MG63 (cell line): ENCODE data around the gene GRK5. TPM values are rescaled to one million over a fixed set of nuclear protein-coding genes. Genes with fewer than 3 reads are reported as not detected.
A peak's percentile ranks its signal among the peaks of the same experiment; 100 is the strongest.
"Not testable (repeated sequence)": the region's sequence is repeated elsewhere in the genome, so short reads cannot be mapped to it uniquely, and the experiment has no call there.

ENCODE experiments used
- DNase-seq: peaks from one replicate; pipeline ENCODE4 v3.0.0-alpha.2; 2020
- H3K27me3 ChIP-seq: fragments of 250-450 bp; sonication (Bioruptor Pico); 2 replicates; pipeline ENCODE4 v1.5.1; 2020; ENCODE audit warnings: mild to moderate bottlenecking, moderate library complexity
- H3K36me3 ChIP-seq: fragments of 250-450 bp; sonication (Bioruptor Pico); 2 replicates; pipeline ENCODE4 v1.5.1; 2020; ENCODE audit warnings: mild to moderate bottlenecking, moderate library complexity
- H3K4me3 ChIP-seq: fragments of 250-450 bp; sonication (Bioruptor Pico); 2 replicates; pipeline ENCODE4 v1.5.1; 2020; ENCODE audit warnings: mild to moderate bottlenecking, moderate library complexity
- H3K9me3 ChIP-seq: fragments of 250-450 bp; sonication (Bioruptor Pico); 2 replicates; pipeline ENCODE4 v1.5.1; 2020; ENCODE audit warnings: mild to moderate bottlenecking, moderate library complexity
- total RNA-seq: library from RNA; depleted of rRNA; stranded (reverse); fragments of >200 nt; shearing (Covaris generic); gene quantifications from 2 replicates; pipeline ENCODE4 v1.2.3, GENCODE V29; 2014; ENCODE audit warnings: low replicate concordance

The GRK5 gene
- total RNA-seq, 1 experiment from 2014 or later = 22.8 TPM

DNA sequence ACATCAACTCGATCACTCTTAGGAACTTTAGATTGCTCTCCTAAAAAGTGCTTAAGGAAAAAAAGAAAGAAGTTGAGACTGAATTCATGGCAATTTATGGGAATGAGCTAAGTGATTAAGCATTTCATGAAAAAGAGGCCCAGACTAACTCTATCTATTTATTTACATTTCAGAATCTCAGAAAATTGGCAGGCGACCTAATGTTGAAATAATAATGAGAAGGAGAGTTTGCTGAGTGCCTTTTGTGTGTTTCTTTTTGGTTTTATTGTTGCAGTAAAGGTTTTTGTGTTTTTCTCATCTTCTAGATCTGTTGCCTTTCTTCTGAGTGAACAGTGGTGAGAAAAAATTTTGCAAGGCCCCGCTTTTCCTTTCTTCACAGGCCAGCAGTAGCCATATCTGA lies 3.8 kb downstream of the GRK5 start:
- H3K9me3 ChIP-seq = no peaks in the 10 kb centered on the region
- H3K27me3 ChIP-seq = no peaks in the 10 kb centered on the region
- H3K36me3 ChIP-seq = peaks cover 14% of the 10 kb centered on the region
- no peak for DNase-seq
- no peak overlapping the region for H3K4me3 ChIP-seq

DNA sequence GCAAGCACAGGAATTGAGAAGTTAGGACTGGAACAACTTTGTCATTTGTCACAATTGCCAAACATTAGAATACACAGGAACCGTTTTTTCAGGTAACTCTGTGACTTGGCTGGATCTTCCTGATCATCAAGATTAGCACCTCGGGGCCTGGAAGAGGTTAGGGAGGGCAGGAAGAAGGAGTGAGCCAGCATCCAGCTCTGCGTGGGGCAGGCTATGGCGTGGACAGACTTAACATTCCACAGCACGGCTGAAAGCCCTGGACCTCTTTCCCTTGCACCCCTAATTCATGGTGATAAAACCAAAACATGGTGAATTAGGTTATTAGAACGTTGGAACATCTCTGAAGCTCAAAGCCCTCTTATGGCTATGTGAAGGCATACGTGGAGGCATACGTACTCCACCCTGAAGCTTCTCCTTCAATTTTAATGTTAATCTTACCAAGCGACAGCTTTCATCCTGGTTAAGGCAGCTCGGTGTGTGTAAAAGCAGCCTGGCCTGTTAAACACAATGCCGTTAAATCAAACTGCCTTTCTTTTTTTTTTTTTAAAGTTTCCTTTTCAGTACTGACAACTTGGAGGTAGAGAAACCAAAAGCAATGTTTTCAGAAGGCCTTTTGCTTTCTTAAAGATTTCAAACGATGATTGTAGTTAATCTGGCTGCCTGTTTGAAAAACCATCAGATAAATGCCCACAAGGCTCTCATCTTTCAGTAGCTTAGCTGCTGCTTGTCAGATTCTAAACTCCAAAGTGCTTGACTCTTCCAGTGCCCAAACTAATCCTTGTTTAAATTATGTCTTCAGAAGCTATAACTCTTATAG lies 4.5 kb downstream of the GRK5 start:
- no peak overlapping the region for H3K4me3 ChIP-seq
- peaks cover 14% of the 10 kb centered on the region for H3K36me3 ChIP-seq
- DNase-seq = no peak
- H3K27me3 ChIP-seq = no peaks in the 10 kb centered on the region
- no peaks in the 10 kb centered on the region for H3K9me3 ChIP-seq

DNA sequence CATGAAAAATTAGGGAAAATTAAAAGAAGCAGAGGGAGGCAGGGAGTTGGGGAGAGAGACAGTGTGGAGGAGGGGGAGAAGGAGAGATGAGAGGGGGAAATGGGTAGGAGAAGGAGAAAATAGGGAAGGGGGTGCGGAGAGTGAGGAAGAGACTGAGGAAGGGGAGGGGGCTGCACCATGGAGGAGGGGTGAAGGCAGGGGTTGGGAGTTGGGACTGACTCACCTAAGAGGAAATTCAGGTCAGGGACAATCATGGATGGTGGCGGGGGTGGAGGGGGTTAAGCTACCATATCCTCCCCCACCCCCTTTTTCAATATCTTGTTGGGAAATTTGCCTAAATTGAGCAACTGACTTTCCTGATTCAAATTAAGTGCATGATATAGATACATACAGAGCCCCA lies 8.0 kb downstream of the GRK5 start:
- Histone ChIP-seq H3K9me3 (no peaks in the 10 kb centered on the region), H3K36me3 (peaks cover 14% of the 10 kb centered on the region), H3K4me3 (no peak overlapping the region), H3K27me3 (no peaks in the 10 kb centered on the region)
- DNase-seq = no peak

DNA sequence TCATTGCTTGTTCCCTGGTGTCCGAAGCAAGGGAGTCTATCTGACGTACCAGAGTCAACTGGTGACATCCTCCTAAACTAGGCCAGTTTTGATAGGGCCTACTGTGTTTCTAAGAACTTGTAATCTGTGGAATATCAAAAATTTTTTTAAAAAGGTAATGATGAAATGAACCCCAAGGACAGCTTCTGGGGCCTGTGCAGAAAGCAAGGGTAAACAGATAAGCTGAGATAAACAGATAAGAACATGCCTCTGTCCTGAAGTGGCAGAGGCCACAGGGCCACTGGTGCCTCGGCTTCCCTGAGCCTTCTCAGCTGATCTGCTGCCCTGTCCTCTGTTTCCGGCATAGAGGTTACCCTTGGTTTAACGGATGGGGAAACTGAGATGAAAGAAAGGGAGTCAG lies 8.8 kb downstream of the GRK5 start:
- no peaks in the 10 kb centered on the region for H3K9me3 ChIP-seq
- DNase-seq = no peak
- no peaks in the 10 kb centered on the region for H3K27me3 ChIP-seq
- H3K36me3 ChIP-seq = peaks cover 14% of the 10 kb centered on the region
- no peak overlapping the region for H3K4me3 ChIP-seq

DNA sequence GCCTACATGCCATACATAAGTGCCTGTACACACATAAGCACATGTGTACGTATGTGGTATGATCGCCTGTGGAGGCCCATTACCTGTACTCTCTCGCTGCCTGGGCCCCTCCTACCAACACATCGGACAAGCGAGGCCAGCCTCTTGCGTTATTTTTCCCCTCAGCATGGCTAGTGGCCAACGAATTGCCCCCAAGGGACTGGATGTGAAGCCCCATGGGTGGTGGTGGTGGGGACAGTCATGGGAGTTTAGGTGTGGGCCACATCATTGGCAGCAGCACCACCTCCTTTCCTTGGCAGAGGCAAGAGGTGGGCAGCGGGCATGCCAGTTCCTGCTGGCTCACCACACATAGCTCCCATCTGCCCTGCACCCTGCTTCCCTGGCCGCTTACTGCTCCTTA lies 10.0 kb downstream of the GRK5 start:
- H3K27me3 ChIP-seq = no peaks in the 10 kb centered on the region
- DNase-seq = no peak
- no peak overlapping the region for H3K4me3 ChIP-seq
- no peaks in the 10 kb centered on the region for H3K9me3 ChIP-seq
- H3K36me3 ChIP-seq = peaks cover 6% of the 10 kb centered on the region

DNA sequence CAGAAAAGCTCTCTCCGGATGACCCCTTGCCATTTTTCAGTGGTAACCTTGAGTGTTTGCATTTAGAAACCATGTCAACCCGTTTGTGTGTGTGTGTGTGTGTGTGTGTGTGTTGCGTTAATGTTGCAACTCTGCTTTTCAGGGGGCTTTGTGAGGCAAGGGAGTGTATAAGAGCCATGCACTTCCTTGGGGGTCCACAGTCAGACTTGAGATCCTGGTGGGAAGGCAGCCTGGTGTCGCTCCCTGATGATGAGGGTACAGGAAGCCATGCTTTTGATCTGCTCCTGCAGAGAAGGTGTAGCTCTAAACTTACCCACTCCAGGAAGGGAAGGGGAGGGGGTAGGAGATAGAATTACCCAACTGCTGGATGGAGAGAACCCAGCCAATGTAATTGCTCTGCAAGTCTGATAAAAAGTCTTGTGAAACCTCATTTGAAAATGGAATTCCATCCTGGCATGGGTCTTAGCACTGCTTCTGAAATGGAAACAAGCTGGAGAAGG lies 10.7 kb downstream of the GRK5 start:
- H3K4me3 ChIP-seq = no peak overlapping the region
- no peaks in the 10 kb centered on the region for H3K9me3 ChIP-seq
- no peaks in the 10 kb centered on the region for H3K27me3 ChIP-seq
- DNase-seq = no peak
- peaks cover 2% of the 10 kb centered on the region for H3K36me3 ChIP-seq

DNA sequence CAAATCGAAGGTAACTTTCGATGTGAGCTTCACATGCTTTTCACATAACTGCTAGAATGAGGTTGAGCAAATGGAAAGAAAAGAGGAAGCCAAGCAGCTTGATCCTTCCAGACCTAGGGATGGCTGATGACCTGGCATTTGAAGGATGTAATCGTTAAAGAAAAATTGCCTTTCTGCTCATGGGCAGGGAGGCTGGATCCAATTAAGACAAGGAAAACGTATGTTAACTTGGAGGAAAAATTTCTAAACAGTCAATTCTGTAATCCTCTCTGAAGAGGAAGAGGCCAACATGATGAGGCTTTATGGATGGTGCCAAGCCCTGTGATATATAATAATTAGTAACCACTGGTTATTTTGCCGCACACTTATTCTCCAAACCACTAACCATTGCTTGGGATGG lies 12.5 kb downstream of the GRK5 start:
- Histone ChIP-seq H3K4me3 (no peak overlapping the region), H3K36me3 (no peaks in the 10 kb centered on the region; the same call in 1 of the 2 replicates)
- DNase-seq = no peak

DNA sequence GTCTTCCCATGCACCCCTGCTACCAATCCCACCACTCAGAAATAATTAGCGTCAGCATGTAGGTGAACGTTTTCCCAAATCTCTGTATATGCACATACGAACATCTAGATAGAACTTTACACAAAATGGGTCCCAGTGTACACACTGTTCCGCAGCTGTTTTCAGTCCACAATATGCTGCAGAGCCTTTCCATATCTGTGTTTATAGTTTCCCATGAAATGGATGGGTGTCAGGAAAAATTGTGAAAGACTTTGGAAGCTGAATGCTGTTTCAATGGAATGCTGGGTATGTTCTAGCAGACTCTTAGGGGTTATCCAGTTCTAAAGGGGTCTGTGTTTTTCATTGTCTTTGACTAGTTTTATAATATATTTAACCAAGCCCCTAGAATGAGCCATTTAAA lies 13.8 kb downstream of the GRK5 start:
- no peak for DNase-seq
- Histone ChIP-seq H3K27me3 (no peaks in the 10 kb centered on the region), H3K9me3 (no peaks in the 10 kb centered on the region), H3K4me3 (no peak overlapping the region), H3K36me3 (no peaks in the 10 kb centered on the region)

More for the DNA sequence above, 12.5 kb downstream of the GRK5 start:
- no peaks in the 10 kb centered on the region for H3K9me3 ChIP-seq
- no peaks in the 10 kb centered on the region for H3K27me3 ChIP-seq

DNA sequence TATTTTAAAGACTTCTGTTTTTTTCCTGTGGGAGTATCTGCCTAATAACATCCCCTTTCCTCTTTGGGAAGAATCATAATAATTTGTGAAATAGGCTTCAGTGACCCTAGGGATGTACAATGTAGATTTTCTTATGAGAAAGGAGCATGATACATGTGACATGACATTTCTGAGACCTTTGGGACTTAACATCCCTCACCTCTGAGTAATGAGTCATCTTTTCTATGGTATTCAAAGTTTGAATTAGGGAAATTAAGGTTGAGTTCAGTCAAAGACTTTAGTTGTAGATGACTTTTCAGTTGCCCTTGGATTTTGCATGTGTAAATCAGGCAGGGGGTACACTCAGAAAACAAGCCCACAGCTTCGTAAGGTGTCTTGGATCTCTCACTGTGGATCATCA lies 14.3 kb downstream of the GRK5 start:
- Histone ChIP-seq H3K36me3 (no peaks in the 10 kb centered on the region), H3K27me3 (no peaks in the 10 kb centered on the region), H3K9me3 (no peaks in the 10 kb centered on the region), H3K4me3 (no peak overlapping the region)
- DNase-seq = no peak

DNA sequence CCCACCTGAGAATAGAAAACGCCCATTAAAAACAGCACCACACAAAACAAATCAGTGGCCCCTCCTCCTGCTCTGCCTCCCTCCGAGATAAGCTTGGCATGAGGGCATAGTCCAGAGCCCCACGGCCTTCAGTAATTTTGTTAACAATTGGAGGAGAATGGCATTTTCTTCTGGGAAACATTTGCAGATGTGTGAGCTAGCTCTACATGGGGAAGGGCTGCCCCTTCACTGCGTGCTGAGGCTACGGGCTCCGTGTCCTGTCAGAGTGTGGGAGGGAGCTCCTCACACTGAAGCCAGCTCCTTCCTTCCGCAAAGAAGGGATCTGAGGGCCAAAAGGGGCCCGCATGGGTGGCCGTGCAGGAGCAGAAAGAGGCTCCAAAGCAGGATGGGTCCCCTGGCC lies 15.2 kb downstream of the GRK5 start:
- no peak overlapping the region for H3K4me3 ChIP-seq
- H3K9me3 ChIP-seq = no peaks in the 10 kb centered on the region
- no peak for DNase-seq
- H3K36me3 ChIP-seq = no peaks in the 10 kb centered on the region
- no peaks in the 10 kb centered on the region for H3K27me3 ChIP-seq

DNA sequence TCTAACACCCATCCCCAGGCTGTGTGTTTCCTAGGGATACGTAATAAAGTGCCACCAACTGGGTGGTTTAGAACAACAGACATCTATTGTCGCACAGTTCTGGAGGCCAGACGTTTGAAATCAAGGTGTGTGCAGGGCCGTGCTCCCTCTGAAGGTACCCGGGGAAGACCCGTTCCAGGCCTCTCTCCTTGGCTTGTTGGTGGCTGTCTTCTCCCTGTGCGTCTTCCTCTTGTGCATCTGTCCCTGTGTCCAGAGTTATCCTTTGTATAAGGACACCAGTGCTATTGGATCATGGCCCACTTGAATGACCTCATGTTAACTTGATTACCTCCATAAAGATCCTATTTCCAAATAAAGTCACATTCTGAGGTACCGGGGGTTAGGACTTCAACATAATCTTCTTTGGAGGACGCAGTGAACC lies 15.6 kb downstream of the GRK5 start:
- no peaks in the 10 kb centered on the region for H3K27me3 ChIP-seq
- no peak overlapping the region for H3K4me3 ChIP-seq
- H3K9me3 ChIP-seq = no peaks in the 10 kb centered on the region
- no peak for DNase-seq
- H3K36me3 ChIP-seq = no peaks in the 10 kb centered on the region

DNA sequence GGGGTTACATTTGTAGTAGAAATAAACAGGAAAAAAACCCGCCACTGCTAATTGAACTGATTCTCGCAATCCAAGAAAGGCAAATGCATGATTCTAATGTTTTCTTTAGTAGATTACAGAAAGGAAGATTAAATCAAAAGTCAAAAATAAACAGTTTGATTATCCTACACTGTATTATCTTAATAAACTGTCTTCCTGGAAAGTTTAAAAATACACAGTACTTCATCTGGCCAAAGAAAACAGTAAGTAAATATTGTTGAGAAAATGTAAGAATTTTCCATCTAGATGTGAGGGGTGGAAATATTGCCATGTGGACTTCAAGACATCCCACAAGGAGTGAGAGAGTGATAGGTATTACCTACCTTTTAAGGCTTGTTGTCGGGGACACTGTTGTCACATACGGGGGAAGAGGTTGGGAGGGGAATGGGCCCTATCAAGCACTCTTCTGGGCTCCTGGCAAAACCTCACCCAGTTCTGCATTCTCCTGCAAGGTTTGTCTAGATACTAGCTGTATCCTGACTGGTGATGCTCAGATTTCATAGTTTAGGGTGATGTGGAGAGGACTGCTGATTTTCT lies 17.8 kb downstream of the GRK5 start:
- H3K36me3 ChIP-seq = no peaks in the 10 kb centered on the region
- H3K4me3 ChIP-seq = no peak overlapping the region
- H3K27me3 ChIP-seq = no peaks in the 10 kb centered on the region
- no peaks in the 10 kb centered on the region for H3K9me3 ChIP-seq
- no peak for DNase-seq

DNA sequence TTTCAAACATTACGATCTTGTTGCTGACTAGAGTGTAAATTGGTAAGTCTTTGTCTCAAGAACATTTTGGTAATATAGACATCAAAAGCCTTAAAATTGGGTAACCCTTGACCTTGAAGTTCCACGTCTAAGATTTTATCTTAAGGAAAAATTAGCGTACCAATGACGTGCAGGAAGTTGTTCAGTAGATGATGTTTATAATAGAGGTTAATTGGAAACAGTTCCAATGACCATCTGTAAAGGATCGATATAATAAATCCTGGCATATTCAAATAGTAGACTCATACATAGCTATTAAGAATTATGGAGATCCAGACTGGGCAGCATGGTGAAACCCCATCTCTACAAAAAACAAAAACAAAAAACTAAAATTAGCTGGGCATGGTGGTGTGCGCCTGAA lies 20.5 kb downstream of the GRK5 start:
- no peak overlapping the region for H3K4me3 ChIP-seq
- no peak for DNase-seq
- H3K9me3 ChIP-seq = 0 out of 2 replicates have a peak, but pooled peaks cover 2% of the 10 kb centered on the region
- no peaks in the 10 kb centered on the region for H3K36me3 ChIP-seq
- H3K27me3 ChIP-seq = no peaks in the 10 kb centered on the region

DNA sequence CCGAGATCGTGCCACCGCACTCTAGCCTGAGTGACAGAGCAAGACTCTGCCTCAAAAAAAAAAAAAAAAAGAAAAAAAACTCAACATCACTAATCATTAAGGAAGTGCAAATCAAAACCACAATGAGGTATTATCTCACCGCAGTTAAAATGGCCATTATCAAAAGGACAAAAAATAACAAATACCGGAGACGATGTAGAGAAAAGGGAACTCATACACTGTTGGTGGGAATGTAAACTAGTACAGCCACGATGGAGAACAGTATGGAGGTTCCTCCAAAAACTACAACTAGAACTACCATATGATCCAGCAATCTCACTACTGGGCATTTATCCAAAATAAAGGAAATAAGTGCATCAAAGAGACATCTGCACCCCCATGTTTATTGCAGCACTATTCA lies 24.3 kb downstream of the GRK5 start:
- Histone ChIP-seq H3K36me3 (no peaks in the 10 kb centered on the region; the same call in 1 of the 2 replicates), H3K9me3 (0 out of 2 replicates have a peak, but pooled peaks cover 2% of the 10 kb centered on the region), H3K27me3 (no peaks in the 10 kb centered on the region), H3K4me3 (no peak overlapping the region)
- no peak for DNase-seq

DNA sequence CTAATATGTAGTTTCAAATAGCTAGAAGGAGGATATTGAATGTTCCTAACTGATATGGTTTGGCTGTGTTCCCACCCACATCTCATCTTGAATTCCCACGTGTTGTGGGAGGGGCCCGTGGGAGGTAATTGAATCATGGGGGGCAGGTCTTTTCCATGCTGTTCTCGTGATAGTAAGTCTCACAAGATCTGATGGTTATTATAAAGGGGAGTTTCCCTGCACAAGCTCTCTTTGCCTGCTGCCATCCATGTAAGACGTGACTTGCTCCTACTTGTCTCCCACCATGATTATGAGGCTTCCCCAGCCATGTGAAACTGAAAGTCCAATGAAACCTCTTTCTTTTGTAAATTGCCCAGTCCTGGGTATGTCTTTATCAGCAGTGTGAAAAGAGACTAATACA lies 25.1 kb downstream of the GRK5 start:
- not testable (repeated sequence) for H3K27me3 ChIP-seq, DNase-seq, H3K4me3 ChIP-seq, H3K9me3 ChIP-seq, H3K36me3 ChIP-seq

DNA sequence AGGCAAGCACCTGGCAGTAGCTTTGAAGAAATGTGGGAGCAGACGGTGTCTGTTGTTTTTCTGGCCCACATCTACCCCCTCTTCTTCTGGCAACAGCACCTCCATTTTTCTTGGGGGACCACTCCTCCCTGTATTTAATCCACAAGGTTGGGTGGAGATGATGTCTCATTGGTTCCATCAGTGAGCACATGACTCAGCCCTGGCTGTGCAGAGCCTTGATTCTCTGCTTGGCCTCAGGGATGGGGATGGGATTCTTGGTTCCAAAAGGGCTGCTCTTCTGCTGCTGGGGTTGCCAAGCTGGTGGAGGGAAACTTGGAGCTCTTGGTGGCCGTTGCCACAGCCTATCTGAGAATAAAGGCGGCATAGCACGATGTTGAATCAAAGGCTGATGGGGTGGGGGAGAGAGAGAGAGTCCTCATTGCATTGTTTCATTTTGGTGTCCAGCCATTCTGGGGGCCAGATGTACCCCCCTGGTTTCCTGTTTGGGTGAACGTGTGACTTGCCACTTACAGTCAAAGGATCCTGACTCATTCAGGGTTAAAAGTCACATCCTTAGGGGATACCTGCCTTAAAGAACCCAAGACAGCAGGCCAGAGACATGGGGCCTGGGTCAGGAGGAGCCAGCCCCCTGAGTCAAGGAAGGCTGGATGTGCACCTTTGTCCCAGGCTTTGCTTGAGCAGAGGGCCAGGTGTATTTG lies 25.9 kb downstream of the GRK5 start:
- Histone ChIP-seq H3K9me3 (0 out of 2 replicates have a peak, but pooled peaks cover 2% of the 10 kb centered on the region), H3K36me3 (no peaks in the 10 kb centered on the region; the same call in 1 of the 2 replicates), H3K4me3 (no peak overlapping the region), H3K27me3 (no peaks in the 10 kb centered on the region)
- peak; percentile 25 for DNase-seq

DNA sequence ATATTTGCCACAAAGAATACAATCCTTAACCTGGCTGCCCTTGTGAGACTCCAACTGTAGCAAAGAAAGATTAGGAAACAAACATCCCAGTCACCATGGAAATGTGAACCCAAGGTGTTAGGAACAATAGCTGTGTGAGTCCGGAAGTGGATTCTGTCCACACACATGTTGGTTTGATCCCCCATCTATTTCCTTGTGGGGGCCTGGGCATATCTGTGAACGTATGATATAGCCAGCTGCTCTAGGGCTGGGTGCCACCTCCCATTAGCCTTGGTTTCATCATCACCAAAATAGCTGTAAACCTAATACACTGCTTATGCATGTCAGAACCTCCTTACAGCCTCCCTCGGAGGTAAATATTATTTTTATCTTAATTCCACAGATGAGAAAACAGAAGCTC lies 26.4 kb downstream of the GRK5 start:
- DNase-seq = peak; percentile 40

More for the DNA sequence above, 26.4 kb downstream of the GRK5 start:
- H3K9me3 ChIP-seq = 0 out of 2 replicates have a peak, but pooled peaks cover 2% of the 10 kb centered on the region
- H3K27me3 ChIP-seq = no peaks in the 10 kb centered on the region
- no peak overlapping the region for H3K4me3 ChIP-seq
- no peaks in the 10 kb centered on the region; the same call in 1 of the 2 replicates for H3K36me3 ChIP-seq
